OCI-LY3 (cell line): ENCODE data around the gene MED19.
"Not testable (repeated sequence)": the region's sequence is repeated elsewhere in the genome, so short reads cannot be mapped to it uniquely, and the experiment has no call there.

Experiments
- H2AFZ ChIP-seq: fragments of 200-600, 300-600 bp; shearing (Covaris generic); 2 replicates; pipeline ENCODE4 v1.6.0; 2014; ENCODE audit warnings: antibody characterized with exemption, low read depth, low read length
- H3K27ac ChIP-seq: fragments of 200-600, 300-600 bp; sonication (generic); 2 replicates; pipeline ENCODE4 v1.5.1; 2014; ENCODE audit warnings: mild to moderate bottlenecking, low read length, moderate library complexity, mixed read lengths
- H3K27me3 ChIP-seq: fragments of 200-600, 300-600 bp; sonication (generic); 2 replicates; pipeline ENCODE4 v1.6.1; 2014; ENCODE audit warnings: low read depth, low read length, mixed read lengths
- H3K36me3 ChIP-seq: fragments of 200-600, 300-600 bp; sonication (generic); replicated peaks from 2 replicates; pipeline ENCODE3; 2014; ENCODE audit warnings: low read depth, low read length, mixed read lengths
- H3K4me1 ChIP-seq: fragments of 300-600, 200-600 bp; sonication (generic); 2 replicates; pipeline ENCODE4 v1.6.1; 2014; ENCODE audit warnings: low read length, mixed read lengths
- H3K4me2 ChIP-seq: fragments of 200-600, 300-600 bp; sonication (generic); 2 replicates; pipeline ENCODE4 v1.6.1; 2014; ENCODE audit warnings: low read length, mixed read lengths
- H3K4me3 ChIP-seq: fragments of 300-600, 200-600 bp; sonication (generic); 2 replicates; pipeline ENCODE4 v1.5.1; 2014; ENCODE audit warnings: antibody characterized with exemption, mild to moderate bottlenecking, low read length, moderate library complexity
- H3K79me2 ChIP-seq: fragments of 300-600, 200-600 bp; shearing (Covaris generic); 2 replicates; pipeline ENCODE4 v1.6.1; 2014; ENCODE audit warnings: mild to moderate bottlenecking, low read length, mixed read lengths
- H3K9ac ChIP-seq: fragments of 300-600, 200-600 bp; shearing (Covaris generic); 2 replicates; pipeline ENCODE4 v1.6.0; 2014; ENCODE audit warnings: mild to moderate bottlenecking, low read length, moderate library complexity
- H3K9me3 ChIP-seq: fragments of 200-600, 300-600 bp; shearing (Covaris generic); 2 replicates; pipeline ENCODE4 v1.6.1; 2014; ENCODE audit warnings: low read length, mixed read lengths; ENCODE audit not compliant: insufficient read depth
- H4K20me1 ChIP-seq: fragments of 200-600, 300-600 bp; sonication (generic); 2 replicates; pipeline ENCODE4 v1.6.1; 2016; ENCODE audit warnings: low read length, mixed read lengths; ENCODE audit not compliant: insufficient read depth
- EZH2phosphoT487 ChIP-seq: fragments of 200-600 bp; shearing (Covaris generic); IDR thresholded peaks from 2 replicates; pipeline ENCODE4 v1.6.1; 2018; ENCODE audit warnings: antibody characterized with exemption, mixed run types, low read depth
- TF ChIP-seq, protein P1 (sequence below): fragments of 200-600, 300-600 bp; sonication (generic); IDR thresholded peaks from 2 replicates; pipeline ENCODE4 v1.5.1; 2014; ENCODE audit warnings: antibody characterized with exemption, low read length, low read depth

The MED19 gene

DNA sequence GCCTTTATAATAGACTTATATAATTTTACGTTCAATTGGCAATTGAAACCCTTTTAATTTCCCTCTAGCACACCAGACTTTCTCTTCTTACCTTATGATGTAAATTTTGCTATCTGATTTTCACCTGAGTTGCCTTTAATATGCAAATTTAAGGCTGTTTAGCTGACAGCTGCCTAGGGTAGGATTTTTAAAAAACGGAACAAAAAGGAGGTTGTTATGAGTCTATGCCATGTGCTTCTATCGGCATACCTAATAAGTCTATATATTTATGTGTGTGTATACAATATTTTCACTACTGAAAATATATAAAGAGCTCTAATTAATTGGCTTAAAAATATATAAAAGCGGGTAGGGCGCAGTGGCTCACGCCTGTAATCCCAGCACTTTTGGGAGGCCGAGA, 17.5 kb upstream of the MED19 start:
- Histone ChIP-seq H3K36me3 (peaks cover 23% of the 10 kb centered on the region), H3K27me3 (no peaks in the 10 kb centered on the region), H3K4me1 (peaks cover 34% of the 10 kb centered on the region), H3K9ac (peak overlapping the region; percentile 65), H4K20me1 (no peaks in the 10 kb centered on the region), H3K9me3 (no peaks in the 10 kb centered on the region), H2AFZ (no peak overlapping the region), H3K4me3 (peak overlapping the region; percentile 67), H3K27ac (peak overlapping the region; percentile 90), H3K79me2 (peaks cover 92% of the 10 kb centered on the region), H3K4me2 (peak overlapping the region; percentile 79)
- TF ChIP-seq EZH2phosphoT487 = no peak
- TF ChIP-seq, protein P1, sequence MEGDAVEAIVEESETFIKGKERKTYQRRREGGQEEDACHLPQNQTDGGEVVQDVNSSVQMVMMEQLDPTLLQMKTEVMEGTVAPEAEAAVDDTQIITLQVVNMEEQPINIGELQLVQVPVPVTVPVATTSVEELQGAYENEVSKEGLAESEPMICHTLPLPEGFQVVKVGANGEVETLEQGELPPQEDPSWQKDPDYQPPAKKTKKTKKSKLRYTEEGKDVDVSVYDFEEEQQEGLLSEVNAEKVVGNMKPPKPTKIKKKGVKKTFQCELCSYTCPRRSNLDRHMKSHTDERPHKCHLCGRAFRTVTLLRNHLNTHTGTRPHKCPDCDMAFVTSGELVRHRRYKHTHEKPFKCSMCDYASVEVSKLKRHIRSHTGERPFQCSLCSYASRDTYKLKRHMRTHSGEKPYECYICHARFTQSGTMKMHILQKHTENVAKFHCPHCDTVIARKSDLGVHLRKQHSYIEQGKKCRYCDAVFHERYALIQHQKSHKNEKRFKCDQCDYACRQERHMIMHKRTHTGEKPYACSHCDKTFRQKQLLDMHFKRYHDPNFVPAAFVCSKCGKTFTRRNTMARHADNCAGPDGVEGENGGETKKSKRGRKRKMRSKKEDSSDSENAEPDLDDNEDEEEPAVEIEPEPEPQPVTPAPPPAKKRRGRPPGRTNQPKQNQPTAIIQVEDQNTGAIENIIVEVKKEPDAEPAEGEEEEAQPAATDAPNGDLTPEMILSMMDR = no peak

DNA sequence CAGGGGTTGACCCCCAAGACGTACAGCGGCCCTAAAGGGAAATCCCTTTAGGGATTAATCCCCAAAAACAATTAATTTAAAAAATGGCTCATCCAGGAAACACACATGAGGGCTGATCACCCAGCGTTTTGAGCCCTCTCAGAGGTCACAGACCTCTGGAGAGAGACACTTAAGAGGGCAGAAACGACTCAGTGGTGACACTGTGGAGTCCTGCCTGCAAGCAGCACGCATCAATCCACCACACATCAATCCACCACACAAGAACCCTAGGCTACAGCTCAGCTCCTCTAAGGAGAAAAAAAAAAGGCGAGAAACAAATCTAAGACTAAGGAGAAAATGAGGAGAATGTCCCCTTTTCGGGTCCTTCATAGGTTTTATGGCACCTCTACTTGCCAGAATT, 16.8 kb upstream of the MED19 start:
- H3K36me3 ChIP-seq = peaks cover 20% of the 10 kb centered on the region
- H3K4me2 ChIP-seq = peak overlapping the region; percentile 79
- TF ChIP-seq, protein P1 = no peak
- no peak for TF ChIP-seq EZH2phosphoT487
- H3K27ac ChIP-seq = peak overlapping the region; percentile 90
- peak overlapping the region; percentile 67 for H3K4me3 ChIP-seq
- H3K79me2 ChIP-seq = peaks cover 93% of the 10 kb centered on the region
- no peaks in the 10 kb centered on the region for H4K20me1 ChIP-seq
- peak overlapping the region; percentile 65 for H3K9ac ChIP-seq
- no peak overlapping the region for H2AFZ ChIP-seq
- H3K9me3 ChIP-seq = no peaks in the 10 kb centered on the region
- H3K4me1 ChIP-seq = peaks cover 34% of the 10 kb centered on the region
- H3K27me3 ChIP-seq = no peaks in the 10 kb centered on the region

DNA sequence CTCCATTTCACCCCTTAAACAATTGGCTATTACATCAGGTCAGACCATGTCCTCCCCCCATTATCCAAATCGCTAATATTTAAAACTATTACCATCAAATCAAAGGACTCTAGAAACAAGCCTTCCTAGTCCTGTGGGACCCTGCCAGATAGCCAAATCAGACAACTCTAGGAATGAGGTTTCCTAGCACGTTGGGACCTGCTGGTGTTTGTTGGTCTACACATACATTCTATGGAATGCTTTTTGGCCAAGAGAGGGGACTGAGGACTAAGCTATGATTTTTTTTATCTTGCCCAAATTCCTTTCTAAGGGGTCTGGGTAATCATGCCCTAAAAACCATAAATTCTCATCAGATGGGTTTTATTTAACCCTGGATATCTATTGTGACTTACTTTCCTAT, 15.2 kb upstream of the MED19 start:
- Histone ChIP-seq H3K4me1 (peaks cover 33% of the 10 kb centered on the region), H3K9me3 (no peaks in the 10 kb centered on the region), H3K79me2 (peaks cover 91% of the 10 kb centered on the region), H3K9ac (no peak overlapping the region), H3K27me3 (no peaks in the 10 kb centered on the region), H4K20me1 (no peaks in the 10 kb centered on the region), H2AFZ (no peak overlapping the region), H3K27ac (no peak overlapping the region), H3K36me3 (peaks cover 13% of the 10 kb centered on the region), H3K4me2 (no peak overlapping the region), H3K4me3 (no peak overlapping the region)
- TF ChIP-seq, protein P1 = no peak
- TF ChIP-seq EZH2phosphoT487 = no peak

DNA sequence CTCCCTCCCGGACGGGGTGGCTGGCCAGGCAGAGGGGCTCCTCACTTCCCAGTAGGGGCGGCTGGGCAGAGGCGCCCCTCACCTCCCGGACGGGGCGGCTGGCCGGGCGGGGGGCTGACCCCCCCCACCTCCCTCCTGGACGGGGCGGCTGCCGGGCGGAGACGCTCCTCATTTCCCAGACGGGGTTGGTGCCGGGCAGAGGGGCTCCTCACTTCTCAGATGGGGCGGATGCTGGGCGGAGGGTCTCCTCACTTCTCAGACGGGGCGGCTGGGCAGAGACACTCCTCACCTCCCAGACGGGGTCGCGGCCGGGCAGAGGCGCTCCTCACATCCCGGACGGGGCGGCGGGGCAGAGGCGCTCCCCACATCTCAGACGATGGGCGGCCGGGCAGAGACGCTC, 4.7 kb upstream of the MED19 start:
- not testable (repeated sequence) for H4K20me1 ChIP-seq, H2AFZ ChIP-seq, H3K9me3 ChIP-seq, H3K27me3 ChIP-seq, H3K9ac ChIP-seq, H3K27ac ChIP-seq, H3K4me2 ChIP-seq, H3K4me3 ChIP-seq
- Histone ChIP-seq H3K36me3 (peaks cover 37% of the 10 kb centered on the region), H3K4me1 (peaks cover 11% of the 10 kb centered on the region), H3K79me2 (peaks cover 77% of the 10 kb centered on the region)

DNA sequence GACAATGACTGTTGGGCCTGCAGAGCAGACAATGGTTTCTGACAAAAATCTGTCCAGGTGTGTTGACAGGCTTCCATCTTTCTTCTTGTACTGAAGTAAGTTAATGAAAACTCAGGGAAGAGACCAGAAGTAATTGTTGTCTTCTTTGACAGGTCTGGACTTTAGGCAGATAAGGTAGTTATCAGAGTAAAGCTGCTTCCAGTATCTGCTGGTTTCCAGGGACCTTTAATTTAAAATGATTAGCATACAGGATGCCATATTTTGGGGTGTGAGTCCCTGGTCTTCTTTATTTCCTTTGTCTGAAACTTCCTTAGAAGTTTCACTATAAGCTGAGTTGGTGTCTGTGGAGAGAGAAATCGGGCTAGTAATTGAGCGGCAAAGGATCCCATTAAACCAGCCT, 1.8 kb upstream of the MED19 start:
- peaks cover 23% of the 10 kb centered on the region for H3K36me3 ChIP-seq
- H3K27me3 ChIP-seq = no peaks in the 10 kb centered on the region
- peaks cover 32% of the 10 kb centered on the region for H3K4me1 ChIP-seq
- no peaks in the 10 kb centered on the region; the same call in 1 of the 2 replicates for H4K20me1 ChIP-seq
- peaks cover 69% of the 10 kb centered on the region for H3K79me2 ChIP-seq
- TF ChIP-seq EZH2phosphoT487 = no peak
- TF ChIP-seq, protein P1 = no peak
- H3K4me2 ChIP-seq = peak overlapping the region; percentile 98
- peak overlapping the region; percentile 91 for H3K4me3 ChIP-seq
- no peak overlapping the region for H3K9ac ChIP-seq
- no peak overlapping the region for H3K27ac ChIP-seq
- no peak overlapping the region for H2AFZ ChIP-seq
- no peaks in the 10 kb centered on the region for H3K9me3 ChIP-seq
